ENCODE results near the gene ADAM22.

The ADAM22 gene

DNA sequence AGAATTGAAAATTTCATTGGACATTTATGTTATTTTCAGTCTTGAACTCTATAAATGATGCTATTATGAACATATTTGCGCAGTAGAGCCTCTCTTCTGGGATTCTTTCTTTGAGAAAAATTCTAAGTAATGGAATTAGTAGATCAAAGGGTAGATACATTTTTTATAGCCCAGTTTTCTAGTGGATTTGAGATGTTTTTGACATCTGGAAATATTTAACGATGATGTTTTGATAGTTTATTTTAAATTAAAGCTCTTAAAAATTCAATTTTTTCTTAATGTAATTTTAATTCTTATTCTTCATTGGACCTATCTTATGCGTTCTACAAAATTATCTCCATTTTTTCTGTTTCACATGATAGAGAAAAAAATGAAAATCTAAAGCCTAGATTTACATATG lies 103.0 kb downstream of the ADAM22 start:
- peaks cover 2% of the 10 kb centered on the region for H3K4me1 Mint-ChIP-seq
- no peaks in the 10 kb centered on the region for H3K27me3 Mint-ChIP-seq
- peaks cover 4% of the 10 kb centered on the region for H3K9me3 Mint-ChIP-seq
- H3K36me3 Mint-ChIP-seq, result peaks cover 4% of the 10 kb centered on the region
- no peak for ATAC-seq (ENCODE audit: low read depth)
- no peak for DNase-seq (ENCODE audit: low spot score in 2 of 2)
- no peak overlapping the region for H3K27ac Mint-ChIP-seq
- no peak overlapping the region for H3K4me3 Mint-ChIP-seq

DNA sequence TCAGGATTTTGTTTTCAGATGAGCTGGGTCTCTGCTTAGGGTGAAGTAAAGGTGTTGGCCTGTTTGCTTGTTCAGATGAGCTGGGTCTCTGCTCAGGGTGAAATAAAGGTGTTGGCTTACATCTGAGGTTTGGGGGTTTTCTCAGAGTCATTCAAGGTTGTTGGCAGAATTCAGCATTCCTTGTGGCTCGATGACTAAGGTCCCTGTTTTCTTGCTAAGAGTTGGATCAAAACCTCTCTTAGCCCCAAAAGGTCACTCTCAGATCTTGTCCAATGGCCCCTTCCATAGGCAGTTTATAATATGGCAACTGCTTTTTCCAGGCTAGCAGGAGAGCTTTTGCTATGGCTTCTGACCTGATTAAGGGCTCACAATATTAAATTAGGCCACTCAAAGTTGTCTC lies 106.6 kb downstream of the ADAM22 start:
- Mint-ChIP-seq H3K4me3 (no peak overlapping the region), H3K9me3 (no peaks in the 10 kb centered on the region), H3K4me1 (peaks cover 9% of the 10 kb centered on the region), H3K36me3 (no peaks in the 10 kb centered on the region), H3K27ac (no peak overlapping the region), H3K27me3 (no peaks in the 10 kb centered on the region)
- ATAC-seq (ENCODE audit: low read depth) (no peak), DNase-seq (ENCODE audit: low spot score in 2 of 2) (no peak)

DNA sequence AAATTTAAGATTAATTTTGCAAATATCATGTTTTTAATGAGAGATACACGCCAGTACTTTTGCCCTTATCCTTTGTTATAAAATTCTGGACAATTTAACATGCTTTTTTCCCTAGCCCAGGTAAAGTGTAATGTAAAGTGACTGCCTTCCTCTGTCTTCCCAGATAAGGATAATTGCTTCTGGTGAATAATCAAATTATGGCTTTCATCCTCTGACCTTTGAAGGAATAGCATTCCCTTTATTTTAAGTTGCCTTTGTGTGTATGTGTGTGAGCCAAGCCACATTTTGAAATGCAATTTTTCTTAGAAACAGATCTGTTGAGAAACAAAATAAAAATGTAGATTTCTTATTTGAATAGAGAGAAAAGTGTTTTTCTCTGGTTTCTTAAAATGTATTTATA lies 107.5 kb downstream of the ADAM22 start:
- ATAC-seq (ENCODE audit: low read depth), result no peak
- no peaks in the 10 kb centered on the region for H3K9me3 Mint-ChIP-seq
- no peak overlapping the region for H3K27ac Mint-ChIP-seq
- H3K27me3 Mint-ChIP-seq, result no peaks in the 10 kb centered on the region
- no peaks in the 10 kb centered on the region for H3K36me3 Mint-ChIP-seq
- peaks cover 12% of the 10 kb centered on the region for H3K4me1 Mint-ChIP-seq
- DNase-seq (ENCODE audit: low spot score in 2 of 2), result no peak
- H3K4me3 Mint-ChIP-seq, result no peak overlapping the region

DNA sequence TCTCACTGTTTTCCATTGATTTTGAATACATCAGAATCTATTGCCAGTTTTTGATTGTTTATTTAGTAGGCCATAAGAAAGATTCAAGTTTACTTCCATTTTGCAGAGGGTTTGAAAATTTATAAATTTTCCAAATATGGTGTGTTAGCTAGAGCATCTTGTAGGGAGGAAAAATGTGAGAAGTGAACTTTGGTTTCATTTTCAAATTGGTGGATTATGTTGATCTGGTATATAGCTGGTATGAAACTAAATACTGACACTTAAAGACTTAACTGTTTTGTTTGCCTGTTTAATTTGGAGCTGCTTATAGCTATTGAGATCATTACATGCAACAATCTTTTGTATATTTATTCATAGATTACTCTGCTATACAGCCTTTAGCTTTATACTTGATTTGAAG lies 108.1 kb downstream of the ADAM22 start:
- no peak for DNase-seq (ENCODE audit: low spot score in 2 of 2)
- no peak overlapping the region for H3K4me3 Mint-ChIP-seq
- H3K27ac Mint-ChIP-seq, result no peak overlapping the region
- H3K9me3 Mint-ChIP-seq, result no peaks in the 10 kb centered on the region
- H3K27me3 Mint-ChIP-seq, result no peaks in the 10 kb centered on the region
- peaks cover 12% of the 10 kb centered on the region for H3K4me1 Mint-ChIP-seq
- ATAC-seq (ENCODE audit: low read depth), result no peak
- H3K36me3 Mint-ChIP-seq, result no peaks in the 10 kb centered on the region

DNA sequence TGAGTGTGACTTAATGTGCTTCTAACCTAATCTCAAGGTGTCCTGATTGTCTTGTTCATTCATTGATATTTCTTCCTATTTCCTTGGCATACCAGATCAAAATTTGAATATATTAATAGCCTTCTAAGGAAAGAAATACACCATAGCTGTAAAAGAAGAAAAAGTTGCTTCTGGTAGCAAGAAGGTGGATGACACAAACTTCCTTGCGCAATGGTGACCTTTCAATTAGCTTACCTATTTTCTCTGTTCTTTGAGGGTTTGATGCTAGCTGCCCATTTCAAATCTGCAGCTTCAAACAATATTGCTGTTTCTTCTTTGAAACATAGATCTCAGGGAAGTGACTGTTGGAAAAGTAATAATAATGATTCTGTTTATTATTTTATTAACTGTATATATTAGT lies 108.8 kb downstream of the ADAM22 start:
- no peak for DNase-seq (ENCODE audit: low spot score in 2 of 2)
- ATAC-seq (ENCODE audit: low read depth), result no peak
- no peak overlapping the region for H3K4me3 Mint-ChIP-seq
- no peaks in the 10 kb centered on the region for H3K27me3 Mint-ChIP-seq
- no peaks in the 10 kb centered on the region for H3K36me3 Mint-ChIP-seq
- no peak overlapping the region for H3K27ac Mint-ChIP-seq
- peaks cover 12% of the 10 kb centered on the region for H3K4me1 Mint-ChIP-seq
- no peaks in the 10 kb centered on the region for H3K9me3 Mint-ChIP-seq

DNA sequence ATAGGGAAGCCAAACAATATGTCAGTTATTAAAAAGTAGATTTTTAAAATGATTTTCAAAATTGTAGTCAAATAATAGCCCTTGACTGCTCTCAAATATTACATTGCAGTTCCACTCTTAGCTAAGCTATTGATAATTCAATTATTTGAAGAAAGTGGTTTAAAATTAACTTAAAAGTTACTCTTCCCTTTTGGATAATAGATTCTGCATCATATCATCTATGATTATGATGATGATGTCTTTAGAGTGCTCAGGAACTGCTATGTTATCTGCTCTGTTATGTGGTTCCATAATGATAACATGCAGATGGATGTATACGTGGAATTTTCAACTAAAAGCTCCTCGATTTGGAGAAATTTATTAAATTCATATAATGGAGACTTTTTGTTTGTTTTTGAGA lies 110.0 kb downstream of the ADAM22 start:
- no peaks in the 10 kb centered on the region for H3K9me3 Mint-ChIP-seq
- no peaks in the 10 kb centered on the region for H3K27me3 Mint-ChIP-seq
- H3K36me3 Mint-ChIP-seq, result no peaks in the 10 kb centered on the region
- DNase-seq (ENCODE audit: low spot score in 2 of 2), result no peak
- H3K4me1 Mint-ChIP-seq, result peaks cover 12% of the 10 kb centered on the region
- H3K27ac Mint-ChIP-seq, result no peak overlapping the region
- no peak overlapping the region for H3K4me3 Mint-ChIP-seq
- no peak for ATAC-seq (ENCODE audit: low read depth)

DNA sequence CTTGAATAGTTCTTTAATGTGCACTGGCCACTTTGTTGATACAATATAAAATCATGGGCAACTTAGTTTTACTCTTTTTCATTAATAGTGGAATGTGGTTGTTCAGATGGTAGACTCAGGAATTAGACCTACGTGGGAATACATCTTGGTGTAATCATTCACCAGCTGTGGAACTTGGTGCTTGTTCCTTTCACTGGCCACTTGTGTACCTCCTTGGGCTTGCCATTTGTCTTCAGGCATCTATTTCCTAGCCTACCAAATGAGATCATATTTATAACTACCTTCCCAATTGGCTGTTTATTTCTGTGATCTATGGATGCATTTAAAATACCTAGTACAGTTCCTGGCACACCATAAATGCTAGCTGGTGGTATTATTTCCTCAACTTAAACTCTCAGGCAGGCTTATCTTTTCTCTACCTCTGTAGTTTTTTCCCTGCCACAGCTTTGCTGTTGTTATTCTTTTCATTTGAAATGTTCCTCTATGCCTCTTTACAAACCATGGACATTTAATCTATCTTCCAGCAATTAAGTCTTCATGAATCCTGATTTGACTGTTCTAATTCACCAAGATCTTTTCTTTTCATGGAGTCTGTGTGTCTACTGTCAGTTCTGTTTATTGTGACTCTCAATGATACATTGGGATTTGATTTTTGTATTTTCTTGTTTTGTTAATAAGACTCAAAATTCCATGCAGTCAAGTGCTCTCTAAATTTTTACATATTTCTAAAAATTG lies 113.0 kb downstream of the ADAM22 start:
- H3K27ac Mint-ChIP-seq, result no peak overlapping the region
- no peak for ATAC-seq (ENCODE audit: low read depth)

DNA sequence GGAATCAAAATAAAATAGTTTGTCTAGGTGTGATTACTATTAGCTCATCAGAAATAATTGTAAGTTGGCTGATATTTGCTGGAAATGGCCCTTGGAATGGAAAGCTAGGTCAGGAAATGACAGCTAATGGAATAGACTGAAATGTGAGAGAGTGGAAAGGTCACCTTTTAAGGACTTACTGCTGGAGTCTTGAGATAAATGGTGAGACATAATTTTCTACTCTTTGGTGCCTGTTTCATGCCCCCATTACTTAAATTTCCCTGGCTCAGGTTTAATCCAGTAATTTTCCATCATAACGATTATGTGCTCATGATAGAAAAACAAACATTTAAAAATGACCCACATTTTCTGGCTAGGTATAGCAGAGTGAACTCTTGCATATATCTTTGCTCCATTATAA lies 123.6 kb downstream of the ADAM22 start:
- H3K4me3 Mint-ChIP-seq, result no peak overlapping the region
- peaks cover 2% of the 10 kb centered on the region for H3K36me3 Mint-ChIP-seq
- ATAC-seq (ENCODE audit: low read depth) (no peak), DNase-seq (ENCODE audit: low spot score in 2 of 2) (no peak)
- no peak overlapping the region for H3K27ac Mint-ChIP-seq
- no peaks in the 10 kb centered on the region for H3K9me3 Mint-ChIP-seq
- H3K27me3 Mint-ChIP-seq, result no peaks in the 10 kb centered on the region
- H3K4me1 Mint-ChIP-seq, result no peaks in the 10 kb centered on the region

More for the DNA sequence above, 113.0 kb downstream of the ADAM22 start:
- Mint-ChIP-seq H3K9me3 (no peaks in the 10 kb centered on the region), H3K27me3 (no peaks in the 10 kb centered on the region), H3K36me3 (no peaks in the 10 kb centered on the region), H3K4me3 (no peak overlapping the region), H3K4me1 (peaks cover 11% of the 10 kb centered on the region)
- DNase-seq (ENCODE audit: low spot score in 2 of 2), result no peak

DNA sequence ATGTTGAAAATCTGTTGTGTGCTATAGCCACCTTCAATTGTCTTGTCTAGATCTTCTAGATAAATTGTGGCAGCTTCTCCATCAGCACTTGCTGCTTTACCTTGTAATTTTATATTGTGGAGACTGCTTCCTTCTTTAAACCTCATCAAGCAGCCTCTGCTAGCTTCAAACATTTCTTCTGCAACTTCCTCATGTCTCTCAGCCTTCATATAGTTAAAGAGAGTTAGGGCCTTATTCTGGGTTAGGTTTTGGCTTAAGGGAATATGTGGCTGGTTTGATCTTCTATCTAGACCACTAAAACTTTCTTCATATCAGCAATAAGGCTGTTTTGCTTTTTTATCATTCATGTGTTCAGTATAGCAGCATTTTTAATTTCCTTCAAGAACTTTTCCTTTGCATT lies 128.2 kb downstream of the ADAM22 start:
- H3K4me1 Mint-ChIP-seq, result no peaks in the 10 kb centered on the region
- ATAC-seq (ENCODE audit: low read depth), result no peak
- no peaks in the 10 kb centered on the region for H3K9me3 Mint-ChIP-seq
- no peak overlapping the region for H3K4me3 Mint-ChIP-seq
- H3K27ac Mint-ChIP-seq, result no peak overlapping the region
- DNase-seq (ENCODE audit: low spot score in 2 of 2), result no peak
- H3K36me3 Mint-ChIP-seq, result peaks cover 2% of the 10 kb centered on the region
- H3K27me3 Mint-ChIP-seq, result no peaks in the 10 kb centered on the region

DNA sequence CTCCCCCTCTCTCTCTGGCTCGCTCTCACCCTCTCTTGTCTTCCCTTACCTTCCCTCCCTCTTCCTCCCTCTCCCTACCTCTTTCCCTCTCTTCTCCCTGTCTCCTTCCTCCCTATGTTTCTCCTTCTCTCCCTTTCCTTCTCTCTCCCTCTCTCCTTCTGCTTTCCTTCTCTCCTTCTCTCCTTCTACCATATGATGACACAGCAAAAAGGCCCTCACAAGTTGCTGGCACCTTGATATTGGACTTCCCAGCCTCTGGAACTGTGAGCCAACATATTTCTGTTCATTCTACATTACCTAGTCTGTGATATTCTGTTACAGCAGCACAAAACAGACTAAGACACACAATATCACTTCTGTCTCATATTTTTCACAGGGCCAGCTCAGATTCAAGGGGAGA lies 135.0 kb downstream of the ADAM22 start:
- Mint-ChIP-seq H3K4me3 (no peak overlapping the region), H3K4me1 (no peaks in the 10 kb centered on the region), H3K9me3 (peaks cover 4% of the 10 kb centered on the region), H3K27ac (no peak overlapping the region), H3K27me3 (peaks cover 5% of the 10 kb centered on the region), H3K36me3 (peaks cover 2% of the 10 kb centered on the region)
- ATAC-seq (ENCODE audit: low read depth), result no peak
- no peak for DNase-seq (ENCODE audit: low spot score in 2 of 2)

DNA sequence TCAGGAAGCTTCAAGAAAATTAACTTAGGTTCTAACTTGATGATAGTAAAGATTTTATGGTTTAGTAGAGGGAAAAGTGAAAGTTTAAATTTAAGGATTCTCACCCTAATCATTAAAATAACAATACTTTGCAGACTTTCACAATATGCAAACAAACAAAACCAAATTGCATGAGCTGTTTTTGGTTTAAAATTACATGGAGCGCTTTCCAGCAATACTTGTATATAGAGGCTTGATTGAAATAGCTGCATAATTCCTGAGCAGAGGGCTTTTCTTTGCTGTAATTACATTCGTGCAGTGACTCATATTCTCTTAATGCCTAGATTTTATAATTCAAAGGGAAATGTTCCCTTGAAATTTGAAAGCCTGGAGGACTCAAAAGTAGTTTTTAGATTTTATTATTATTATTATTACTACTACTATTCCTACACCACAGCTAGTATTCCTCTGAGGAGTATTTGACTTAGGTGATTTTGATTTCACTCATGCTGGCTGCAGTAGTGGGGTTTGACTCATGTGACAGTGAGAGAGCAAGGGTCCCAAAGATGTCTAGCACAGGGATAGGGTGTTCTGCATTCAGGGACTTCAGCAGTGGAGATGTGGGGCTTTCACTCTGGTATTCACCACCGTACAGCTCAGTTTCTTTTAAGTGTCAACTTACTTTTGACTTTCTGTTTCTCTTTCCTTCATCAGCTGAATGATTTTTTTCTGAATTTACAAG lies 138.1 kb downstream of the ADAM22 start:
- ATAC-seq (ENCODE audit: low read depth), result no peak
- Mint-ChIP-seq H3K27ac (no peak overlapping the region), H3K36me3 (peaks cover 4% of the 10 kb centered on the region), H3K9me3 (peaks cover 4% of the 10 kb centered on the region), H3K4me3 (no peak overlapping the region), H3K4me1 (no peaks in the 10 kb centered on the region), H3K27me3 (peaks cover 7% of the 10 kb centered on the region)
- no peak for DNase-seq (ENCODE audit: low spot score in 2 of 2)

DNA sequence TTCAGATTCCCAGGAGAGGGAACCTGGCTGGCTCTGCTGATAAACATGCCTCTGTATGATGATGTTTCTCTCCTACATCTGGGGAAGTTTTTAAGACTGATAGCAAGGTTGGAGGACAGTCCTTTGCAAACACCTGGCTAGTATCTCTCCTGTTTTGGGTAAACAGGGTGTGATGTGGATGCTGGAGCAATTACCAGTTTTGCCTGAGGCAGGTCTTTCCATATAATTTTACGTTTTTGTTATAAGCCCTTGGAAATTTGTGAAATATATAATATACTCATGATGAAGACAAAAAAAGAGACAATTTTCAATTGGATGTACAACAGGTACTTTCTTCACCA lies 138.6 kb downstream of the ADAM22 start:
- Mint-ChIP-seq H3K36me3 (peaks cover 4% of the 10 kb centered on the region), H3K9me3 (peaks cover 4% of the 10 kb centered on the region), H3K27me3 (peaks cover 7% of the 10 kb centered on the region), H3K4me3 (no peak overlapping the region), H3K27ac (no peak overlapping the region), H3K4me1 (no peaks in the 10 kb centered on the region)
- DNase-seq (ENCODE audit: low spot score in 2 of 2) (no peak), ATAC-seq (ENCODE audit: low read depth) (no peak)

DNA sequence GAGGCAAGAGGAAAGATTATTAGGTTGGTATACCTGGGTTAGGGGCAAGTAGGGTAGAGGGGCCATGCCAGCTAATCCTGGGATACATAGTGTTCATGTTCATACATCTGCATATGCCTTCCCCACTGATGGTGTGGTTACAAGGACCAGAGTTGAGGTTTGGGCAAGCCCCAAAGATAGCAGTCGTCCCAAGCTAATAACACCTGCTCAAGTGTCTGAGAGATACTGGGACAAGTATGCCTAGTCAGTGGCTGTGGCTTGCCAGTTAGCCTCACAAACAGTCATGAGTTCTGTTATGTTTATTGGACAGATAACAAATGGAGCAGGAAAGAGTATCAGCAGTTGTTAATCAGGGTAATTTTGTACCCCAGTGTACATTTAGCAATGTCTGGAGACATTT lies 139.6 kb downstream of the ADAM22 start:
- peaks cover 4% of the 10 kb centered on the region for H3K9me3 Mint-ChIP-seq
- no peak overlapping the region for H3K27ac Mint-ChIP-seq
- ATAC-seq (ENCODE audit: low read depth), result no peak
- DNase-seq (ENCODE audit: low spot score in 2 of 2), result no peak
- H3K4me3 Mint-ChIP-seq, result no peak overlapping the region
- H3K27me3 Mint-ChIP-seq, result peaks cover 7% of the 10 kb centered on the region
- H3K4me1 Mint-ChIP-seq, result no peaks in the 10 kb centered on the region
- H3K36me3 Mint-ChIP-seq, result peaks cover 6% of the 10 kb centered on the region

DNA sequence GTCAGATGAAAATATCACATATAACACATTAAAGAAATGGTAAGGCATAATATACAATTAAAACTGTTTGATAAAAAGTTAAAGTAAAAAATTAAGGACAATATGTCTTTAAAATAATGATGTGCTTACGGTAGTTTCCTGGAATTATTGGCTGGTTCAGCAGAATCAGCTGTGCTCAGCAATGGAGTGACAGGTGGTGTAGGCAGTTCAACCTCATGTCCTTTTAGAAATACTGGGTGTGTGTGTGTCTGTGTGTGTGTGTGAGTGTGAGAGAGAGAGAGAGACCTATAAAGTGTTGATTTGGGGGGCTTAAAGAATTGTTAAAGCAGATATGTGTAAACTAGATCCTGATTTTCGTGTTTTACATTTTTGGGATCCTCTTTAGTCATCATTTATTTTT lies 141.2 kb downstream of the ADAM22 start:
- Mint-ChIP-seq H3K36me3 (peaks cover 3% of the 10 kb centered on the region), H3K4me1 (no peaks in the 10 kb centered on the region), H3K9me3 (peaks cover 2% of the 10 kb centered on the region), H3K27me3 (peaks cover 4% of the 10 kb centered on the region), H3K27ac (no peak overlapping the region), H3K4me3 (no peak overlapping the region)
- DNase-seq (ENCODE audit: low spot score in 2 of 2), result no peak
- ATAC-seq (ENCODE audit: low read depth), result no peak

DNA sequence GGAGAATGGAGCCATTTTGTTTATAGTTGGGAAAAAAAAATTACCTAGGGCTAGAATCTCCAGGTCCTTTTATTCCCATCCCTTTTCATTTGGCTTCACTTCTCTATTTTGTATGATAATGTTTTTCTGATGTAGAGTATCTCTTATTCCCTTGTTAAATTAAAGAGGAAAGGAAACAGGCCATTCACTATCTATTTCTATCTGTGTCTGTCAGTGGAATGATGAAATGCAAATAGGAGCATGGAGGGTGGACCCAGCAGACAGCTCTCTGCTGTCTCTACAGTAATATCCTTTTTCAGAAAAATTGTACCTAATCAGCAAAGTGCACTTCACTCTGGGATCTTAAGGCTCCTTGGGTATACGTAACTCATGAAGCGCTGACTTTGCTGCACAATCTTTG lies 149.8 kb downstream of the ADAM22 start:
- Mint-ChIP-seq H3K4me3 (no peak overlapping the region), H3K36me3 (no peaks in the 10 kb centered on the region)
- ATAC-seq (ENCODE audit: low read depth), result no peak

More for the DNA sequence above, 149.8 kb downstream of the ADAM22 start:
- Mint-ChIP-seq H3K27ac (no peak overlapping the region), H3K9me3 (peaks cover 2% of the 10 kb centered on the region), H3K27me3 (peaks cover 1% of the 10 kb centered on the region), H3K4me1 (no peaks in the 10 kb centered on the region)
- DNase-seq (ENCODE audit: low spot score in 2 of 2), result no peak
